ENCODE measurements around the gene IL19.

Gene IL19

GRCh38 chr1:206854401-206855129 is 84.0 kb downstream of the IL19 start:
- CTCF ChIA-PET: interaction anchor here (0.6 to 5.5 kb wide), 5 partner anchors 10 to 57 kb away, joined by 3 to 27 read pairs (median 4); partner anchors contain the start of gene IL20
- H3K36me3 ChIP-seq (ENCODE audit: control insufficient read depth in 2 of 2, insufficient read depth in 1 of 2, low read length in 2 of 2): no peaks in the 10 kb centered on the region
- POLR2A ChIA-PET: interaction anchor here (0.7 kb wide), 1 partner anchor 216 kb away, joined by 5 read pairs; no protein-coding TSS in a partner anchor
- H3K9me3 ChIP-seq (ENCODE audit: control insufficient read depth, insufficient read depth, low read depth, low read length): no peaks in the 10 kb centered on the region
- H3K4me1 ChIP-seq (ENCODE audit: control insufficient read depth, insufficient read depth, low read length): peaks cover 4% of the 10 kb centered on the region; the same call in 1 of the 2 replicates
- H3K27ac ChIP-seq (ENCODE audit: extremely low read depth, low read depth, low read length): no peak overlapping the region
- H3K4me3 ChIP-seq (ENCODE audit: low read depth, low read length): no peak overlapping the region
- TF ChIP-seq GFI1B (tag by site-specific recombination; IDR thresholded peaks at IDR 0.05) (no peak), SP2 (tag by site-specific recombination; IDR thresholded peaks at IDR 0.05) (no peak), SP7 (tag by site-specific recombination; IDR thresholded peaks at IDR 0.05) (no peak), ZNF530 (tag by site-specific recombination; IDR thresholded peaks at IDR 0.05; ENCODE audit: low read depth) (no peak), KLF17 (tag by site-specific recombination; IDR thresholded peaks at IDR 0.05) (no peak), KLF8 (tag by site-specific recombination; IDR thresholded peaks at IDR 0.05) (peak; percentile 53; the same call in 1 of the 2 replicates), ZXDB (tag by site-specific recombination; IDR thresholded peaks at IDR 0.05) (0 out of 2 replicates have a peak, but pooled peaks have one; percentile 19), ZNF677 (tag by site-specific recombination; IDR thresholded peaks at IDR 0.05) (no peak), YY1 (tag by site-specific recombination; IDR thresholded peaks at IDR 0.05) (no peak), HOXD13 (CRISPR knock-in tag; IDR thresholded peaks at IDR 0.05; ENCODE audit: borderline replicate concordance) (no peak), ZNF449 (tag by site-specific recombination; IDR thresholded peaks at IDR 0.05) (peak; percentile 28; the same call in 1 of the 2 replicates), FEZF1 (tag by site-specific recombination; IDR thresholded peaks at IDR 0.05) (peak; percentile 73), ZNF600 (tag by site-specific recombination; IDR thresholded peaks at IDR 0.05) (no peak), OSR2 (tag by site-specific recombination; IDR thresholded peaks at IDR 0.05) (peak; percentile 37; the same call in 1 of the 2 replicates), ZSCAN30 (tag by site-specific recombination; IDR thresholded peaks at IDR 0.05) (no peak), ZNF354C (tag by site-specific recombination; IDR thresholded peaks at IDR 0.05; ENCODE audit: borderline replicate concordance, low read depth) (no peak), ZNF501 (tag by site-specific recombination; IDR thresholded peaks at IDR 0.05) (no peak), IKZF3 (tag by site-specific recombination; IDR thresholded peaks at IDR 0.05) (no peak), ZNF660 (tag by site-specific recombination; IDR thresholded peaks at IDR 0.05) (0 out of 2 replicates have a peak, but pooled peaks have one; percentile 17)
- TF ChIP-seq, protein P1, sequence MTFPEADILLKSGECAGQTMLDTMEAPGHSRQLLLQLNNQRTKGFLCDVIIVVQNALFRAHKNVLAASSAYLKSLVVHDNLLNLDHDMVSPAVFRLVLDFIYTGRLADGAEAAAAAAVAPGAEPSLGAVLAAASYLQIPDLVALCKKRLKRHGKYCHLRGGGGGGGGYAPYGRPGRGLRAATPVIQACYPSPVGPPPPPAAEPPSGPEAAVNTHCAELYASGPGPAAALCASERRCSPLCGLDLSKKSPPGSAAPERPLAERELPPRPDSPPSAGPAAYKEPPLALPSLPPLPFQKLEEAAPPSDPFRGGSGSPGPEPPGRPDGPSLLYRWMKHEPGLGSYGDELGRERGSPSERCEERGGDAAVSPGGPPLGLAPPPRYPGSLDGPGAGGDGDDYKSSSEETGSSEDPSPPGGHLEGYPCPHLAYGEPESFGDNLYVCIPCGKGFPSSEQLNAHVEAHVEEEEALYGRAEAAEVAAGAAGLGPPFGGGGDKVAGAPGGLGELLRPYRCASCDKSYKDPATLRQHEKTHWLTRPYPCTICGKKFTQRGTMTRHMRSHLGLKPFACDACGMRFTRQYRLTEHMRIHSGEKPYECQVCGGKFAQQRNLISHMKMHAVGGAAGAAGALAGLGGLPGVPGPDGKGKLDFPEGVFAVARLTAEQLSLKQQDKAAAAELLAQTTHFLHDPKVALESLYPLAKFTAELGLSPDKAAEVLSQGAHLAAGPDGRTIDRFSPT (tag by site-specific recombination; IDR thresholded peaks at IDR 0.05): no peak
- TF ChIP-seq, protein P2, sequence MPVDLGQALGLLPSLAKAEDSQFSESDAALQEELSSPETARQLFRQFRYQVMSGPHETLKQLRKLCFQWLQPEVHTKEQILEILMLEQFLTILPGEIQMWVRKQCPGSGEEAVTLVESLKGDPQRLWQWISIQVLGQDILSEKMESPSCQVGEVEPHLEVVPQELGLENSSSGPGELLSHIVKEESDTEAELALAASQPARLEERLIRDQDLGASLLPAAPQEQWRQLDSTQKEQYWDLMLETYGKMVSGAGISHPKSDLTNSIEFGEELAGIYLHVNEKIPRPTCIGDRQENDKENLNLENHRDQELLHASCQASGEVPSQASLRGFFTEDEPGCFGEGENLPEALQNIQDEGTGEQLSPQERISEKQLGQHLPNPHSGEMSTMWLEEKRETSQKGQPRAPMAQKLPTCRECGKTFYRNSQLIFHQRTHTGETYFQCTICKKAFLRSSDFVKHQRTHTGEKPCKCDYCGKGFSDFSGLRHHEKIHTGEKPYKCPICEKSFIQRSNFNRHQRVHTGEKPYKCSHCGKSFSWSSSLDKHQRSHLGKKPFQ (tag by site-specific recombination; IDR thresholded peaks at IDR 0.05): peak; percentile 43; the same call in 1 of the 2 replicates
- TF ChIP-seq, protein P3, sequence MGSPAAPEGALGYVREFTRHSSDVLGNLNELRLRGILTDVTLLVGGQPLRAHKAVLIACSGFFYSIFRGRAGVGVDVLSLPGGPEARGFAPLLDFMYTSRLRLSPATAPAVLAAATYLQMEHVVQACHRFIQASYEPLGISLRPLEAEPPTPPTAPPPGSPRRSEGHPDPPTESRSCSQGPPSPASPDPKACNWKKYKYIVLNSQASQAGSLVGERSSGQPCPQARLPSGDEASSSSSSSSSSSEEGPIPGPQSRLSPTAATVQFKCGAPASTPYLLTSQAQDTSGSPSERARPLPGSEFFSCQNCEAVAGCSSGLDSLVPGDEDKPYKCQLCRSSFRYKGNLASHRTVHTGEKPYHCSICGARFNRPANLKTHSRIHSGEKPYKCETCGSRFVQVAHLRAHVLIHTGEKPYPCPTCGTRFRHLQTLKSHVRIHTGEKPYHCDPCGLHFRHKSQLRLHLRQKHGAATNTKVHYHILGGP (tag by site-specific recombination; IDR thresholded peaks at IDR 0.05): peak; percentile 96
- TF ChIP-seq, protein P4, sequence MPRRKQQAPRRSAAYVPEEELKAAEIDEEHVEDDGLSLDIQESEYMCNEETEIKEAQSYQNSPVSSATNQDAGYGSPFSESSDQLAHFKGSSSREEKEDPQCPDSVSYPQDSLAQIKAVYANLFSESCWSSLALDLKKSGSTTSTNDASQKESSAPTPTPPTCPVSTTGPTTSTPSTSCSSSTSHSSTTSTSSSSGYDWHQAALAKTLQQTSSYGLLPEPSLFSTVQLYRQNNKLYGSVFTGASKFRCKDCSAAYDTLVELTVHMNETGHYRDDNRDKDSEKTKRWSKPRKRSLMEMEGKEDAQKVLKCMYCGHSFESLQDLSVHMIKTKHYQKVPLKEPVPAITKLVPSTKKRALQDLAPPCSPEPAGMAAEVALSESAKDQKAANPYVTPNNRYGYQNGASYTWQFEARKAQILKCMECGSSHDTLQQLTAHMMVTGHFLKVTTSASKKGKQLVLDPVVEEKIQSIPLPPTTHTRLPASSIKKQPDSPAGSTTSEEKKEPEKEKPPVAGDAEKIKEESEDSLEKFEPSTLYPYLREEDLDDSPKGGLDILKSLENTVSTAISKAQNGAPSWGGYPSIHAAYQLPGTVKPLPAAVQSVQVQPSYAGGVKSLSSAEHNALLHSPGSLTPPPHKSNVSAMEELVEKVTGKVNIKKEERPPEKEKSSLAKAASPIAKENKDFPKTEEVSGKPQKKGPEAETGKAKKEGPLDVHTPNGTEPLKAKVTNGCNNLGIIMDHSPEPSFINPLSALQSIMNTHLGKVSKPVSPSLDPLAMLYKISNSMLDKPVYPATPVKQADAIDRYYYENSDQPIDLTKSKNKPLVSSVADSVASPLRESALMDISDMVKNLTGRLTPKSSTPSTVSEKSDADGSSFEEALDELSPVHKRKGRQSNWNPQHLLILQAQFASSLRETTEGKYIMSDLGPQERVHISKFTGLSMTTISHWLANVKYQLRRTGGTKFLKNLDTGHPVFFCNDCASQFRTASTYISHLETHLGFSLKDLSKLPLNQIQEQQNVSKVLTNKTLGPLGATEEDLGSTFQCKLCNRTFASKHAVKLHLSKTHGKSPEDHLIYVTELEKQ (tag by site-specific recombination; IDR thresholded peaks at IDR 0.05; ENCODE audit: borderline replicate concordance): no peak
- TF ChIP-seq, protein P5, sequence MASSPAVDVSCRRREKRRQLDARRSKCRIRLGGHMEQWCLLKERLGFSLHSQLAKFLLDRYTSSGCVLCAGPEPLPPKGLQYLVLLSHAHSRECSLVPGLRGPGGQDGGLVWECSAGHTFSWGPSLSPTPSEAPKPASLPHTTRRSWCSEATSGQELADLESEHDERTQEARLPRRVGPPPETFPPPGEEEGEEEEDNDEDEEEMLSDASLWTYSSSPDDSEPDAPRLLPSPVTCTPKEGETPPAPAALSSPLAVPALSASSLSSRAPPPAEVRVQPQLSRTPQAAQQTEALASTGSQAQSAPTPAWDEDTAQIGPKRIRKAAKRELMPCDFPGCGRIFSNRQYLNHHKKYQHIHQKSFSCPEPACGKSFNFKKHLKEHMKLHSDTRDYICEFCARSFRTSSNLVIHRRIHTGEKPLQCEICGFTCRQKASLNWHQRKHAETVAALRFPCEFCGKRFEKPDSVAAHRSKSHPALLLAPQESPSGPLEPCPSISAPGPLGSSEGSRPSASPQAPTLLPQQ (tag by site-specific recombination; IDR thresholded peaks at IDR 0.05): no peak
